Upper lobe of right lung (tissue), 1 donor: ENCODE data around the gene HCST. TPM values are rescaled to one million over a fixed set of nuclear protein-coding genes. Genes with fewer than 3 reads are reported as not detected.
A peak's percentile ranks its signal among the peaks of the same experiment; 100 is the strongest.
"Not testable (repeated sequence)": the region's sequence is repeated elsewhere in the genome, so short reads cannot be mapped to it uniquely, and the experiment has no call there.

Experiments
- ATAC-seq: fragments of 200-7000 bp; cut with Tn5 transposase; one replicate; pipeline ENCODE4 v1.9.1; 2020; ENCODE audit warnings: mild to moderate bottlenecking, moderate library complexity
- DNase-seq: peaks from one replicate; pipeline ENCODE4 v3.0.0-alpha.2; 2020
- H3K27ac ChIP-seq: fragments of 200-600 bp; one replicate; pipeline ENCODE4 v1.8.0; 2022
- H3K27me3 ChIP-seq: fragments of 200-600 bp; one replicate; pipeline ENCODE4 v1.8.0; 2022; ENCODE audit warnings: mild to moderate bottlenecking
- H3K36me3 ChIP-seq: fragments of 200-600 bp; one replicate; pipeline ENCODE4 v1.8.0; 2022
- H3K4me1 ChIP-seq: fragments of 200-600 bp; one replicate; pipeline ENCODE4 v1.8.0; 2022
- H3K4me3 ChIP-seq: fragments of 200-600 bp; one replicate; pipeline ENCODE4 v1.8.0; 2022; ENCODE audit warnings: mild to moderate bottlenecking
- H3K9me3 ChIP-seq: fragments of 200-600 bp; one replicate; pipeline ENCODE4 v1.8.0; 2022
- intact Hi-C: fragments of 100-400 bp; cut with DNase I; formaldehyde crosslinking; loops from one replicate; pipeline ENCODE4 v1.11.0; 2022
- total RNA-seq: library from RNA; stranded (reverse); fragmentation: NEBNext Ultra II Directional; extraction: Animal tissue kit (Norgen Biotek cat#: 25700); gene quantifications from one replicate; pipeline ENCODE4 v1.2.1, GENCODE V29; 2021
- TF ChIP-seq, protein P1 (sequence below): fragments of 200-600 bp; IDR thresholded peaks from one replicate; pipeline ENCODE4 v1.8.0; 2022; ENCODE audit warnings: antibody characterized with exemption
- donor health status: DM: no; HTN: yes; CAD: no; lungs with severe emphysema.

HCST gene
- total RNA-seq, 1 donor from 2014 or later = 44.0 TPM

DNA sequence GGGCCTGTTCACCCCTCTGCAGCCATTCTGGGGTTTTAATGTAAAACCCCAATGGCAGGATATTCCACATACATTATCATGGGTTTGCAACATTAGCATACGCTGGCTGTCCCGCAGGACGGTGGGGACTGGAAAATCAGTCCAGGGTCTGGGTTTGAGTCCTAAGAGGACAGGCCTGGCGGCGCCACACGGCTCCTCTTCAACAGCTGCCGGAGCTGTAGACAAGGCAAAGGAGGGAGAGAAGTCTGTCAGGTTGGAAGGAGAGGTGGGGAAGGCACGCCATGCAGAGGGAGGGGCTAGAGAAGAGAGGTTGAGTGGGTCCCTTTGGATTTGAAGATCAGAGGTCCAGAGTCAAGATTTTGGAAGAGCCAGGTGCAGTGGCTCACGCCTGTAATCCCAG is 13.9 kb upstream of the HCST start:
- intact Hi-C loops = loop anchor here (10.0 kb wide), 1 partner anchor 46 kb away; the partner anchor contains the start of gene LRFN3
- Histone ChIP-seq H3K36me3 (peaks cover 59% of the 10 kb centered on the region), H3K4me1 (no peaks in the 10 kb centered on the region), H3K9me3 (no peaks in the 10 kb centered on the region), H3K4me3 (no peak overlapping the region), H3K27ac (no peak overlapping the region), H3K27me3 (no peaks in the 10 kb centered on the region)
- DNase-seq (no peak), ATAC-seq (no peak)
- TF ChIP-seq, protein P1, sequence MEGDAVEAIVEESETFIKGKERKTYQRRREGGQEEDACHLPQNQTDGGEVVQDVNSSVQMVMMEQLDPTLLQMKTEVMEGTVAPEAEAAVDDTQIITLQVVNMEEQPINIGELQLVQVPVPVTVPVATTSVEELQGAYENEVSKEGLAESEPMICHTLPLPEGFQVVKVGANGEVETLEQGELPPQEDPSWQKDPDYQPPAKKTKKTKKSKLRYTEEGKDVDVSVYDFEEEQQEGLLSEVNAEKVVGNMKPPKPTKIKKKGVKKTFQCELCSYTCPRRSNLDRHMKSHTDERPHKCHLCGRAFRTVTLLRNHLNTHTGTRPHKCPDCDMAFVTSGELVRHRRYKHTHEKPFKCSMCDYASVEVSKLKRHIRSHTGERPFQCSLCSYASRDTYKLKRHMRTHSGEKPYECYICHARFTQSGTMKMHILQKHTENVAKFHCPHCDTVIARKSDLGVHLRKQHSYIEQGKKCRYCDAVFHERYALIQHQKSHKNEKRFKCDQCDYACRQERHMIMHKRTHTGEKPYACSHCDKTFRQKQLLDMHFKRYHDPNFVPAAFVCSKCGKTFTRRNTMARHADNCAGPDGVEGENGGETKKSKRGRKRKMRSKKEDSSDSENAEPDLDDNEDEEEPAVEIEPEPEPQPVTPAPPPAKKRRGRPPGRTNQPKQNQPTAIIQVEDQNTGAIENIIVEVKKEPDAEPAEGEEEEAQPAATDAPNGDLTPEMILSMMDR = no peak

DNA sequence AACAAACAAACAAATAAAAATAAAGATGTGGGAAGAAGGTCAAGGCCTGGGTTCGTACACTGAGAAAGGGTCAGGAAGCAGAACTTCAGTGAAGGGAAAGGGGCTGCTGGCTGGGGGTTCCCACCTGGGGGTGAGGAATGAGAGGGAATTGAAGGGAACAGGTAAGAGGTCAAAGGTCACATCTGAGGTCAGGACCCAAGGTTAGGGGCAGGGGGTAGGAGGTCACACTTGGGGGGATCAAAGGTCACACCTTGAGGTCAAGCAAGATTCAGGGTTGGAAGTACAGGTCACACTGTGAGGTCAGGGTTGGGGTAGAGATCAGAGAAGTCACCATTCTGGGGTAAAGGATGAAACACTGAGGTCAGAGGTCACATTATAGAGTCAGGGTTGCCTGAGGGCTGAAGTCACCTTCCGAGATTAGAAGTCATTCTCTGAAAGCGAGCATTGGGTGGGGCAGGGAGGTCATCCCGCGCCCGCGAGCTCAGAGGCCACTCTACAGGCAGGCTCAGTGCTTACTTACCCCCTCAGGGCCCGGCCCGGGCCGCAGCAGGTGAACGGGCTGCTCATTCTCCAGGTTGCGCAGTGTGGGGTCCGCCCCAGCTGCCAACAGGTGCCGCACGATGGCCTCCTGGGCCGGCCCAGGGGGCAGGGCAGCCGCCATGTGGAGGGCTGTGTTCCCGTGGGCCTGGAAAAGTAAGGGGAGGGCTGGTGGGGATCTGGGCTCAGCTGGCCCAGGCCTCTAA is 12.8 kb upstream of the HCST start:
- DNase-seq = no peak
- no peak overlapping the region for H3K27ac ChIP-seq
- intact Hi-C loops = loop anchor here (10.0 kb wide), 1 partner anchor 45 kb away; the partner anchor contains the start of gene LRFN3

DNA sequence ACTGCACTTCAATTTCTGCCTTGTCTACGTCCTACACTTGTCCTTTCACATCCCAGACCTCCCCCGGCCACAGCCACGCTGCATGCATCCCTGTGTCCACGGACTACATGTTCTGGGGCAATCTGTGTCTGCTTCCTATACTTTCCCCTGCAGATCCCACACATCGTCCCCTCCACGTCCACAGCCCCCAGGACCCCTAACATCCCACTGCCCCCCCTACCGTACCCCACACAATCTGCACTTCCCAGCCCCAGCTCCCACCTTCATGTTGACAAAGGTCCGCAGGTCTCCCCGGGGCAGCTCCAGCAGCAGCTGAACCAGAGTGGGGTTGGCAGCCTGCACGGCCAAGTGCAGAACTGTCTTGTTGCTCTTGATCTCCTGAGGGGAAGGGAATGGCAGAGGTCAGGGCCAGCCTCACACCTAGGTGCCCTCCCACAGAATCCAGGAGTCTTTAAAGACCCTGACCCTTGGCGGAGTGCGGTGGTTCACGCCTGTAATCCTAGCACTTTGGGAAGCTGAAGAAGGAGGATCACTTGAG is 12.1 kb upstream of the HCST start:
- peaks cover 77% of the 10 kb centered on the region for H3K36me3 ChIP-seq
- ATAC-seq = no peak
- H3K9me3 ChIP-seq = no peaks in the 10 kb centered on the region
- no peak overlapping the region for H3K27ac ChIP-seq
- H3K27me3 ChIP-seq = no peaks in the 10 kb centered on the region
- intact Hi-C loops = no loop called here
- no peaks in the 10 kb centered on the region for H3K4me1 ChIP-seq
- DNase-seq = no peak
- no peak overlapping the region for H3K4me3 ChIP-seq
- TF ChIP-seq, protein P1 = no peak

More for the DNA sequence above, 12.8 kb upstream of the HCST start:
- TF ChIP-seq, protein P1 = no peak
- no peaks in the 10 kb centered on the region for H3K27me3 ChIP-seq
- peak; percentile 29 for ATAC-seq
- no peak overlapping the region for H3K4me3 ChIP-seq
- H3K9me3 ChIP-seq = no peaks in the 10 kb centered on the region
- peaks cover 70% of the 10 kb centered on the region for H3K36me3 ChIP-seq
- no peaks in the 10 kb centered on the region for H3K4me1 ChIP-seq

DNA sequence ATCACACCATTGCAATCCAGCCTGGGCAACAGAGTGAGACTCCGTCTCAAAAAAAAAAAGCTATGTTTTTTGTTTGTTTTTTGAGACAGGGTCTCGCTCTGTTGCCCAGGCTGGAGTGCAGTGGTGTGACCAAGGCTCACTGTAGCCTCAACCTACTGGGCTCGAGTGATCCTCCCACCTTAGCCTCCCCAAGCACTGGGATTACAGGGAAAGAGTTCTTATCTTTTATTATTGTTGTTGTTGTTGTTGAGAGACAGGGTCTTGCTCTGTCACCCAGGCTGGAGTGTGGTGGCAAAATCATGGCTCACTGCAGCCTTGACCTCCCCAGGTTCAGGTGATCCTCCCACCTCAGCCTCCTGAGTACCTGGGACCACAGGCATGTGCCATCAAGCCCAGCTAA is 10.5 kb upstream of the HCST start:
- H3K9me3 ChIP-seq, ATAC-seq, H3K4me1 ChIP-seq, H3K4me3 ChIP-seq, H3K27me3 ChIP-seq, intact Hi-C loops, H3K27ac ChIP-seq, DNase-seq: not testable (repeated sequence)
- H3K36me3 ChIP-seq = peaks cover 93% of the 10 kb centered on the region

DNA sequence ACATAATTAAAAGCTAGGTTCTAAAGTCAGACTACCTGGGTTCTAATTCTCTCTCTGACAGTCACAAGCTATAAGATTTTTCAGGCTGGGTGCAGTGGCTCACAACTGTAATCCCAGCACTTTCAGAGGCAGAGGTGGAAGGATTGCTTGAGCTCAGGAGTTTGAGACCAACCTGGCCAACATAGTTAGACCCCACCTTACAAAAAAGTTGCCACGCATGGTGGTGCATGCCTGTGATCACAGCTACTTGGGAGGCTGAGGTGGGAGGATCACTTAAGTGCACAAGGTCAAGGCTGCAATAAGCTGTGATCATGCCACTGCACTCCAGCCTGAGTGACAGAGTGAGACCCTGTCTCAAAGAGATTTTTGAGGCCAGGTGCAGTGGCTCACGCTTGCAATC is 8.0 kb upstream of the HCST start:
- DNase-seq (no peak), ATAC-seq (no peak)
- no peak overlapping the region for H3K4me3 ChIP-seq
- H3K27me3 ChIP-seq = no peaks in the 10 kb centered on the region
- TF ChIP-seq, protein P1 = no peak
- peaks cover 82% of the 10 kb centered on the region for H3K36me3 ChIP-seq
- intact Hi-C loops = no loop called here
- no peak overlapping the region for H3K27ac ChIP-seq
- peaks cover 10% of the 10 kb centered on the region for H3K4me1 ChIP-seq
- H3K9me3 ChIP-seq = no peaks in the 10 kb centered on the region

DNA sequence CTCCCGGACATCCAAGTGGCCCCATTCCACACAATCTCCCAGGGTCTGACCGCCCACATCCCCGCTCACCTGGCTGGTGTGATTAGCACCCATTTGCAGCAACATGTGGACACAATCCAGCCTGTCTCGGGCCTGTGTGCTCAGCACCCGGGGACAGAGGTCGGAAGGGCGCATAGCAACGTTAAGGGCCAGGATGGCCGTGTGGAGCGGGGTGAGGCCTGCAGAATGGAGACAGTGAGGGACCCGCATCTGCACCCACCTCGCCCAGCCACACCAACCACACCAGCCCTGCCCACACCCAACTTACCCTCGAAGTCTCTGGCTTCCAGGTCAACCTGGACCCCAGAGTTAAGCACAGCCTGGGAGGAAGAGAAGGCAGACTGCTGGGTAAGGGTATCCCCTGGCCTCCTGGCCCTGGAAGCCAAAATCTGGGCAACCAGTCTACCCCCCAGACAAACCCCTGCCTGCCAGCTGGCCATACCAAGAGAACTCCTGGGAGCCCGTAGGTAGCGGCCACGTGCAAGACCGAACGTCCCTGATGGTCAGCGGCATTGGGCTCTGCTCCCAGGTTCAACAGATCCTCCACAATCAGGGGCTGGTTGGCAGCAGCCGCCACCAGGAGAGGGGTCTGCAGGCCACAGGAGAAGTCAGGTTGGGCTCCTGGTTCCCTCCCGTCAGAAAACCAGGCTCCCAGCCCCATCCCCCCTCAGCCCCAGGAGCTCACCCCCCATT is 6.3 kb upstream of the HCST start:
- Histone ChIP-seq H3K4me1 (peaks cover 13% of the 10 kb centered on the region), H3K9me3 (no peaks in the 10 kb centered on the region), H3K36me3 (peaks cover 65% of the 10 kb centered on the region), H3K4me3 (no peak overlapping the region), H3K27me3 (no peaks in the 10 kb centered on the region), H3K27ac (no peak overlapping the region)
- intact Hi-C loops = no loop called here
- ATAC-seq (no peak), DNase-seq (no peak)
- TF ChIP-seq, protein P1 = no peak
